Body of pancreas (tissue), 4 donors: Measurements from ENCODE around the gene PIGU. TPM values are rescaled to one million over a fixed set of nuclear protein-coding genes. Genes with fewer than 3 reads are reported as not detected.
A peak's percentile ranks its signal among the peaks of the same experiment; 100 is the strongest.

Experiments used
- ATAC-seq: fragments of 150-250 bp; one replicate; pipeline ENCODE4 v1.9.1; 2016
- DNase-seq, 4 donors: peaks; one replicate each; pipeline ENCODE4 v3.0.0-alpha.2; 2019
- H3K27ac ChIP-seq, 4 donors: fragments of 200-600 bp; sonication (generic); 1 replicate in 3 of 4; 2 replicates in 1 of 4; pipeline versions ENCODE4 v1.5.1 to v1.6.1; 2016 to 2019; ENCODE audit warnings: mild to moderate bottlenecking in 1 of 4, mixed read lengths in 1 of 4, moderate library complexity in 1 of 4
- H3K27me3 ChIP-seq, 2 donors: fragments of 200-600 bp; sonication (generic); one replicate each; pipeline ENCODE4 v1.6.0; 2016; ENCODE audit warnings: mild to moderate bottlenecking in 1 of 2
- H3K36me3 ChIP-seq, 2 donors: fragments of 200-600 bp; sonication (generic); replicated peaks in 1 of 2; 2 replicates each; pipeline ENCODE4 v1.5.1; 2016; ENCODE audit warnings: low read depth in 2 of 2; ENCODE audit not compliant: insufficient read depth in 1 of 2
- H3K4me1 ChIP-seq: fragments of 200-600 bp; sonication (generic); one replicate; pipeline ENCODE4 v1.6.0; 2016
- H3K4me3 ChIP-seq, 2 donors: fragments of 200-600 bp; sonication (generic); 1 replicate in 1 of 2; 2 replicates in 1 of 2; pipeline ENCODE4 v1.5.1; 2016 to 2019
- H3K9me3 ChIP-seq, 3 donors: fragments of 200-600 bp; sonication (generic); 1 replicate in 2 of 3; 2 replicates in 1 of 3; pipeline ENCODE4 v1.5.1; 2016
- POLR2A ChIP-seq, 3 donors: fragments of 450-650 bp; IDR thresholded peaks; one replicate each; pipeline ENCODE4 v1.6.1; 2016; ENCODE audit warnings: antibody characterized with exemption in 3 of 3, mild to moderate bottlenecking in 2 of 3
- WGBS, 2 donors: methylation state at CpG; one replicate each; pipeline ENCODE4 v1.1.5; 2017; 5-methylcytosine and 5-hydroxymethylcytosine counted together
- intact Hi-C: fragments of 100-400 bp; cut with DNase I; formaldehyde crosslinking; loops from one replicate; pipeline ENCODE4 v1.15.1; 2023
- total RNA-seq, 2 donors: library from RNA; depleted of rRNA; stranded (reverse); fragments of >200 nt; gene quantifications; one replicate each; pipeline ENCODE4 v1.1.0, GENCODE V29; 2016
- TF ChIP-seq, protein P1 (sequence below), 7 experiments: fragments of 450-650 bp in 4 of 7; fragments of 200-600 bp in 3 of 7; sonication (generic) in 3 of 7; IDR thresholded peaks; one replicate each; pipeline ENCODE4 v1.5.1; 2016 to 2019; ENCODE audit warnings: antibody characterized with exemption in 7 of 7

PIGU gene
- total RNA-seq, 2 donors from 2014 or later = 4.4 to 14.8 TPM

DNA sequence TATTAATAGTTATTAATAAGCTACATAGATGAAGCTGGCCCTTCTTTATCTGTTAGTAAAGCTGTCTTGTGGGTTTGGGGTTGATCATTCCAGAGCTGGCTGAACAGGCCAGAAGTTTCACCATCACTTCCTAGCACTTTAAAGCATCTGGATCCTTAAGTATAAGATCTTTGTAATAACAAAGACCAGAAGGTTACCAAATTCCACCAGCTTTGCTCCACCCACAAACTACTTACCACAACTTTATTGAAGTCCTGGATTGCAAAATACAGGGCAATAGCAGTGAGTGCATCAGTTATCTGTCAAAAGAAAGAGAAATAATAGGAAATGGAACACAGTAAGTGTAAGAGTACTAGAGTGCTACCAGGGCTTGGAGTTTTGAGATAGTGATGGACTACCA, 33.0 kb downstream of the PIGU start:
- DNase-seq (peak in 1 of 4 donors; percentile 22), ATAC-seq (peak; percentile 33)
- H3K9me3 ChIP-seq = no peaks in the 10 kb centered on the region
- no peak overlapping the region for H3K27ac ChIP-seq
- TF ChIP-seq POLR2A (IDR thresholded peaks at IDR 0.05) = no peak
- TF ChIP-seq, protein P1, sequence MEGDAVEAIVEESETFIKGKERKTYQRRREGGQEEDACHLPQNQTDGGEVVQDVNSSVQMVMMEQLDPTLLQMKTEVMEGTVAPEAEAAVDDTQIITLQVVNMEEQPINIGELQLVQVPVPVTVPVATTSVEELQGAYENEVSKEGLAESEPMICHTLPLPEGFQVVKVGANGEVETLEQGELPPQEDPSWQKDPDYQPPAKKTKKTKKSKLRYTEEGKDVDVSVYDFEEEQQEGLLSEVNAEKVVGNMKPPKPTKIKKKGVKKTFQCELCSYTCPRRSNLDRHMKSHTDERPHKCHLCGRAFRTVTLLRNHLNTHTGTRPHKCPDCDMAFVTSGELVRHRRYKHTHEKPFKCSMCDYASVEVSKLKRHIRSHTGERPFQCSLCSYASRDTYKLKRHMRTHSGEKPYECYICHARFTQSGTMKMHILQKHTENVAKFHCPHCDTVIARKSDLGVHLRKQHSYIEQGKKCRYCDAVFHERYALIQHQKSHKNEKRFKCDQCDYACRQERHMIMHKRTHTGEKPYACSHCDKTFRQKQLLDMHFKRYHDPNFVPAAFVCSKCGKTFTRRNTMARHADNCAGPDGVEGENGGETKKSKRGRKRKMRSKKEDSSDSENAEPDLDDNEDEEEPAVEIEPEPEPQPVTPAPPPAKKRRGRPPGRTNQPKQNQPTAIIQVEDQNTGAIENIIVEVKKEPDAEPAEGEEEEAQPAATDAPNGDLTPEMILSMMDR (IDR thresholded peaks at IDR 0.05) = no peak
- intact Hi-C loops = no loop called here
- H3K27me3 ChIP-seq = no peaks in the 10 kb centered on the region
- no peak overlapping the region for H3K4me3 ChIP-seq
- H3K36me3 ChIP-seq = no peaks in the 10 kb centered on the region
- H3K4me1 ChIP-seq = peaks cover 8% of the 10 kb centered on the region

- Histone ChIP-seq H3K4me1 (peaks cover 8% of the 10 kb centered on the region), H3K36me3 (no peaks in the 10 kb centered on the region), H3K9me3 (no peaks in the 10 kb centered on the region), H3K27ac (no peak overlapping the region), H3K4me3 (no peak overlapping the region), H3K27me3 (no peaks in the 10 kb centered on the region)
- TF ChIP-seq, protein P1 (IDR thresholded peaks at IDR 0.05) = no peak
- no peak for TF ChIP-seq POLR2A (IDR thresholded peaks at IDR 0.05)
- ATAC-seq (no peak), DNase-seq (no peak)
- intact Hi-C loops = no loop called here
- WGBS, 2 donors = 60 to 85% methylated on average over 1 of the region's 1 CpG
These were observed 34.9 kb downstream of the PIGU start for GRCh38 chr20:34642009-34642408.

- H3K4me3 ChIP-seq = no peak overlapping the region
- peaks cover 16% of the 10 kb centered on the region for H3K4me1 ChIP-seq
- intact Hi-C loops = no loop called here
- TF ChIP-seq, protein P1 (IDR thresholded peaks at IDR 0.05) = no peak
- TF ChIP-seq POLR2A (IDR thresholded peaks at IDR 0.05) = no peak
- WGBS, 2 donors = 7 to 10% methylated on average over 2 of the region's 2 CpGs
- peak overlapping the region in 3 of 4 donors; percentile 31 to 55 (median 40) for H3K27ac ChIP-seq
- no peaks in the 10 kb centered on the region for H3K27me3 ChIP-seq
- ATAC-seq (peak; percentile 37), DNase-seq (peak; percentile 22 to 56 (median 32))
- H3K9me3 ChIP-seq = no peaks in the 10 kb centered on the region
- no peaks in the 10 kb centered on the region for H3K36me3 ChIP-seq
These were observed 37.1 kb downstream of the PIGU start for GRCh38 chr20:34639755-34640222.

DNA sequence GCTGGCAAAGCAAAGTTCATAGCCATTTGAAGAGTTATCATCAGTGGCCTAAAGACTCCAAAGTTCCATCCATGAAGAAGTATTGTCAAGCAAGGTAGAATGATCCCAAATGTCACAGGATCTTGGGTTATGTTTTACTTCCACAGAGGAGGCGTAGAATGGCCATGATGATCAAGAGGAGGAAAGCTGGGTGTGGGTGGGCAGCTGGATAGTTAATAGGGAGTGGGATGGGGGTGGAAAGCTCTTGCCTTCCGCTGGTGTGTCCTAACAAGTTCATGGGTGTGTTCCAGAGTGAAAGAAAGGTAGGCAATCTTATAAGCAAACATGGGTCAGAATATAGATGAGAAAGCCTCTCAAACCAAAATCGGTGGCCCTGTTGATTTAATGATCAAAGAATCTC, 38.4 kb downstream of the PIGU start:
- no peaks in the 10 kb centered on the region for H3K9me3 ChIP-seq
- no peak overlapping the region for H3K4me3 ChIP-seq
- WGBS, 2 donors = 69 to 75% methylated on average over 3 of the region's 3 CpGs
- ATAC-seq = no peak
- H3K36me3 ChIP-seq = no peaks in the 10 kb centered on the region
- no peak for TF ChIP-seq POLR2A (IDR thresholded peaks at IDR 0.05)
- TF ChIP-seq, protein P1 (IDR thresholded peaks at IDR 0.05) = no peak
- no peak overlapping the region for H3K27ac ChIP-seq
- H3K27me3 ChIP-seq = no peaks in the 10 kb centered on the region
- no peak for DNase-seq
- intact Hi-C loops = no loop called here
- peaks cover 24% of the 10 kb centered on the region for H3K4me1 ChIP-seq

GRCh38 chr20:34638039-34638292, 38.9 kb downstream of the PIGU start:
- H3K27ac ChIP-seq = no peak overlapping the region

More at GRCh38 chr20:34638039-34638292, 38.9 kb downstream of the PIGU start:
- no peaks in the 10 kb centered on the region for H3K36me3 ChIP-seq
- DNase-seq (no peak), ATAC-seq (no peak)
- peaks cover 24% of the 10 kb centered on the region for H3K4me1 ChIP-seq
- H3K4me3 ChIP-seq = no peak overlapping the region
- TF ChIP-seq, protein P1 (IDR thresholded peaks at IDR 0.05) = no peak
- no peak for TF ChIP-seq POLR2A (IDR thresholded peaks at IDR 0.05)
- WGBS, 2 donors = 85 to 95% methylated on average over 1 of the region's 1 CpG
- no peaks in the 10 kb centered on the region for H3K9me3 ChIP-seq
- intact Hi-C loops = no loop called here
- no peaks in the 10 kb centered on the region for H3K27me3 ChIP-seq
